NK-92 (cell line): ENCODE measurements around the gene SYT9.

Source experiments
- DNase-seq: peaks from one replicate; lab custom pipeline; 2025; ENCODE audit not compliant: unreplicated experiment; lab: John Stamatoyannopoulos, UW

SYT9 gene

DNA sequence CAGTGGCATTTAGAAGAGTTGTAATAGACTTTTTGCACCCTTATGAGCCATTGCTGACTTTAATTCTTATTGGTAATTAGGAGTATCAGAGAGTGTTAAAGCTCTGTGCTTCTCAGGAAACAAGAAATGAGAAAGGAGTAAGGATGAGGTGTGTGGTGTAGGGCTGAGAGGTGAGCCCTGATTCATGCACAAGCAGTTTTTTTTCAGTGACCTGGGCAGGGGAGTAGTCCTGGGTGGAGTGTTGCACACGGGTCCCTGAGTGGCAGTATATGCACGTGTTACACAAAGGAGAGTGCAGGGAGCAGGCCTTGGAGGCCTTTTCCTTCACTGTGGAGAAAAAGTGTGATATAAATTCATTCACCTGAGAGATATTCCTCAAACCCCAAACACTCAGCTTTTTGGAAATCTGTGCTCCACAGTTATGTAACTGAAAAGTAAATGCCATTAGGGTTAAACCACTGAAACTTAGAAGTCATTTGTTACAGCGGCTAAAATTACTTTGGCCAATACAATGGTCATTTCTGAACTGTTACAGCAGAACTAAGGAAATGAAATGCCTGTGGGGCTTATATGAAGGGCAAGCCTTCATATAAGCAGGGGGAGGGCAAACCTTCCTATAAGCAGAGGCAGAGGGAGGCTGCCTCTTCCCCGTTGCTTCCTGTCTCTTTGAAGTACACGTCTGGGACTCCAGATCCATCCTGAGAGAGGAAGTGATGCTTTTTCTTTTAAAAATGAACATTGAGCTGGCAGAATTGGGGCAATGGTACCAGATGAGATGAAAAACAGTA, 171.0 kb downstream of the SYT9 start:
- no peak for DNase-seq

- no peak for DNase-seq
These were observed 172.2 kb downstream of the SYT9 start for GRCh38 chr11:7423946-7424345.

DNA sequence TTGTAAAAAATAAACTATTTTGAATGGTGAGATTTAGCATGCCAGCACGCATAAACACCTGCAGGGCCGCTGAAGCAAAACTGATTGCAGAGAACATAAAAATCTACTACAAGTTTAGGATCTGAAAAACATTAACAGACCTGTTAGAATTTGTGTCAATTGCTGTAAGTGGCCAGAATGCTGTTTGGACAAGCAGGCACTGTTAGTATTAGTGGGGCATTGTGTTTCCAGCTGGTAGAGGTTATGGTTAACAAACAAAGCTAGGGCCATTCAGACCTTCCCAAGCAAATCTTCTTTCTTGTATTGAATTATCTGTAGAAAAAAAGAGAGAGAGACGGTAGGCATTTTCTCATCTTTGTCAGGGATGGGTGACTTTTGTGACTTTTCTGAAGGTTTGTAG, 176.0 kb downstream of the SYT9 start:
- no peak for DNase-seq

DNA sequence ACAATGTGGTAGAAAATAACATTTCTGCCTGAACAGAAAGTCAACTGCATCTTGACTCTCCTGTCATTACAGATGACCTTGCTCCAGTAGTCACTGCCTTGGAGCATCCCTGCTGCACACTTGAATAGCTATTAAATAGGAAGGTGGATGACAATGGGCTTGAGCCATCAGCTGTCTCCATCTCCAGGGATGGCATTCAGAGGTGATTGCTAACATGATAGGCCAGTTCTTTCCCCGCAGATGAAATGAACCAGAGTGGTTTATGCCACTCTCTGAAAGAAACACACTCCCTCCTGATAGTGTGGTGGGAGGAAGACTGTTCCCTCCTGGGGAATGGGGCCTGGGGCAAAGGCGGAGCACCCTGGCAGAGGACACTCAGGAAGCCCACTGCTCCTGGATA, 176.5 kb downstream of the SYT9 start:
- no peak for DNase-seq

- no peak for DNase-seq
These were observed 178.8 kb downstream of the SYT9 start for GRCh38 chr11:7430496-7430895.

DNA sequence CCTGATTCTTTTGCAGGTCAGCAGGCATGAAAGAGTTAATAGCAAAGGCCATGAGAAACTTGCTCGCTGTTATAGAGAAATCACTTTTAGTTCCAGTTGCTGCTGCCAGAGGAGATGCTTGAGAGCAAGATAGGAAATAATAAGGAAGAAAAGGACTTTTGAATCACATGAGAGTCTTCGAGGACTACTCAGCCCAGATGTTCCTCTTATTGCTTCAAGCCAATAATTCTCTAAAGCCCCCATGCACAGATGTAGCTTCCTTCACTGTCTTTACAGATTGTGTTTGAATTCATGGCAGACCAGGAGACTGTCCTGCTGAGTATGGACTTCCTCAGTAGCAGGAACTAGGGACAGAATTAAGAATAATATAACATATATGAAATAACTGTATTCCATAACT, 183.5 kb downstream of the SYT9 start:
- DNase-seq: no peak

- no peak for DNase-seq
These were observed 184.4 kb downstream of the SYT9 start for GRCh38 chr11:7436146-7436545.

DNA sequence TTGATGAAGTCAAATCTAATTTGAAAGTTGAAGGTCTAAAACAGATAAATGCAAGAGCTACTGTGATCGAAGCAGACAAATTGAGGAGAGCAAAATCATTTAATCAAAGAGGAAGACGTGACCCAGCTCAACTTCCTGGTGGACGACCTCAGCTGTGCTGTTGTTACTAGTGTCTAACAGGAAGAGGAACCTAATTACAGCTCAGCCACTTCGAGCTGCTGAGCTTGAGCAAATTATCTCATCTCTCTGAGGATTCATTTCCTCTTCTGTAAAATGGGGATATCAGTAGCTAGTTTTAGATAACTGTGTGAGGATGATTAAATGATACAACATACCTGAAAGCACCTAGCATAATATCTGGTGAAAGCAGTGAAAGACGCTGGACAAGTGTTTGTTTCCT, 185.0 kb downstream of the SYT9 start:
- no peak for DNase-seq

GRCh38 chr11:7437696-7438095, 186.0 kb downstream of the SYT9 start:
- no peak for DNase-seq

GRCh38 chr11:7439746-7440320, 188.1 kb downstream of the SYT9 start:
- DNase-seq: no peak

- no peak for DNase-seq
These were observed 191.0 kb downstream of the SYT9 start for GRCh38 chr11:7442588-7443215.

GRCh38 chr11:7444091-7444981, 192.6 kb downstream of the SYT9 start:
- DNase-seq: no peak

GRCh38 chr11:7445564-7445963, 193.9 kb downstream of the SYT9 start:
- no peak for DNase-seq

GRCh38 chr11:7448201-7448600, 196.5 kb downstream of the SYT9 start:
- DNase-seq: no peak

- no peak for DNase-seq
These were observed 197.6 kb downstream of the SYT9 start for GRCh38 chr11:7449211-7449840.

- no peak for DNase-seq
These were observed 198.1 kb downstream of the SYT9 start for GRCh38 chr11:7449841-7450214.

- no peak for DNase-seq
These were observed 199.1 kb downstream of the SYT9 start for GRCh38 chr11:7450836-7451235.

GRCh38 chr11:7451520-7451919, 199.8 kb downstream of the SYT9 start:
- no peak for DNase-seq

DNA sequence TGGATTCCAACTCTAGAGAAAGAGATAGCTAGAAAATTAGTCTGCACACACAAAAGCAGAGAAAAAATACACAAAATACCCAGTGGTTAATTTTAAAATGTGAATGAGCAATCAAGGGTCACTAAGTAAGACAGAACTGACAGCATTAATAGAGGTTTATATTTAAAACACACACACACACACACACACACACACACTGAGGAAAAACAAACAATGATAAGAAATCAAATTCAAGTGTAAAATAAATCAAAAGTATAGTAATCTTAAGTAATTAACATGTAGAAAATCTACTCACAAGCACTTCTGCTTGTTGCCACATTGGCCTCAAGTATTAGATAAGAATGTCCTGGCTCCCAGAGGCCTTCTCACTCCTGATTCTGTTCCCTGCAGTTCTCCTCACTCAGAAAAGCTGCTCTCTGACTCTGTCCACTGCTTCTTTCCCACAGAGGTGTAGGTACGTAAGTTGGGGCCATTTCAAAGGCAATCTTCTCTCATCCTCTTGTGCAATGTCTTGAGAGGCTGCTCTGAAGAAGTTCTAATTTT, 200.3 kb downstream of the SYT9 start:
- no peak for DNase-seq

- DNase-seq: no peak
These were observed 203.2 kb downstream of the SYT9 start for GRCh38 chr11:7454854-7455253.

DNA sequence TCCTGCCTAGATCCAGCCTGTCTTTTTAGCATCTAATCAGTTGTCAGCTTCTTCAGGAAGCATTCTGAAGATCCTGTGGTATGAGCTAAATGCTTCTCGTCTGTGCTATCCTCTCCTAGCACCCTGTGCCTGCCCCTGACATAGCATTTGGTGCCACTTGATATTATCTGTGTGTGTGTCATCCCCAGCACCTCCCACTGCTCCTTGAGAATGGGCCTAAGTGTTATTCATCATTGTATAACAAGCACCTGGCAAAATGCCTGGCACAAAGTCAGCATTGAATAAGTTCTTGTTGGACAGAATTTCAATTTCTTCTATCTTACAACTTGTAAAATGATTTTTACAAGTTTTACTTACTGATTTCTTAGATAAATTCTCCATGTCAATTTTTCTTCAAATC, 205.5 kb downstream of the SYT9 start:
- DNase-seq: no peak
